ENCODE measurements around the gene GLYATL2.

DNA sequence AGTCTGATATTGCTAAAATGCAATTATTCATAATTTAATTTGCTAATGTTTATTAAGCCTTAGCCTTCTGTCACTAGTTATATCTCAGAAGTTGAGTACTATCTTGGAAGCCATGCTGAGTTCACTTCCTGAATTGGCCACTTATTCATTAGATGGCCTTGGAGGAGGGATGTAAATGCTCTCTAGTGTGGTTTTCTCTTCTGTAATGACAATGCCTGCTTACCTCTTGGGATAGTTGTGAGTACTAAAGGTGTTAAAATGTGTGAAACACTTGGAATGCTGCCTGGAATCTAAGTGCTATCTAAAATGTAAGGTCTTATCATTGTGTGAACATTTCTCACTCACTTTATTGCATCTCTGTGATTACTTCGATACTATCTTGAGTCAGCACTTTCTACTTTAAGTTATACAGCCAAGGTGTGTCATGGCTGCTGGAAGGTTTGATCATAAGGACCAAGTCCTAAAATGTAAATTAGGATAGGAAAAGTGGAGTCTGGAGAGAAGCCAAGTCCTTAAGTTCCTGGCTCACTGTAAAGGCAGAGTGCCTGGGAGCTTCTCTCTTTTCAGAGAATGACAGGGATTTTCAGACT lies 12.4 kb downstream of the GLYATL2 start:
- TF ChIP-seq, protein P1, sequence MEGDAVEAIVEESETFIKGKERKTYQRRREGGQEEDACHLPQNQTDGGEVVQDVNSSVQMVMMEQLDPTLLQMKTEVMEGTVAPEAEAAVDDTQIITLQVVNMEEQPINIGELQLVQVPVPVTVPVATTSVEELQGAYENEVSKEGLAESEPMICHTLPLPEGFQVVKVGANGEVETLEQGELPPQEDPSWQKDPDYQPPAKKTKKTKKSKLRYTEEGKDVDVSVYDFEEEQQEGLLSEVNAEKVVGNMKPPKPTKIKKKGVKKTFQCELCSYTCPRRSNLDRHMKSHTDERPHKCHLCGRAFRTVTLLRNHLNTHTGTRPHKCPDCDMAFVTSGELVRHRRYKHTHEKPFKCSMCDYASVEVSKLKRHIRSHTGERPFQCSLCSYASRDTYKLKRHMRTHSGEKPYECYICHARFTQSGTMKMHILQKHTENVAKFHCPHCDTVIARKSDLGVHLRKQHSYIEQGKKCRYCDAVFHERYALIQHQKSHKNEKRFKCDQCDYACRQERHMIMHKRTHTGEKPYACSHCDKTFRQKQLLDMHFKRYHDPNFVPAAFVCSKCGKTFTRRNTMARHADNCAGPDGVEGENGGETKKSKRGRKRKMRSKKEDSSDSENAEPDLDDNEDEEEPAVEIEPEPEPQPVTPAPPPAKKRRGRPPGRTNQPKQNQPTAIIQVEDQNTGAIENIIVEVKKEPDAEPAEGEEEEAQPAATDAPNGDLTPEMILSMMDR (IDR thresholded peaks at IDR 0.05) = no peak
- no peak for TF ChIP-seq POLR2AphosphoS5 (IDR thresholded peaks at IDR 0.05)
- TF ChIP-seq POLR2A (IDR thresholded peaks at IDR 0.05) = no peak
- TF ChIP-seq EP300 (IDR thresholded peaks at IDR 0.05) = no peak

All from suprapubic skin (tissue), 4 donors.